ENCODE measurements around the gene EYS.

EYS gene

GRCh38 chr6:64807785-64808184, 899.2 kb downstream of the EYS start:
- DNase-seq, result no peak

- no peak for DNase-seq
Observed at GRCh38 chr6:64803470-64804166, 903.4 kb downstream of the EYS start.

GRCh38 chr6:64792534-64792933, 914.5 kb downstream of the EYS start:
- DNase-seq, result no peak

GRCh38 chr6:64789476-64789875, 917.5 kb downstream of the EYS start:
- DNase-seq, result no peak

- no peak for DNase-seq
Observed at GRCh38 chr6:64786736-64787135, 920.3 kb downstream of the EYS start.

GRCh38 chr6:64782877-64783276, 924.1 kb downstream of the EYS start:
- no peak for DNase-seq

- no peak for DNase-seq
Observed at GRCh38 chr6:64777941-64778785, 928.9 kb downstream of the EYS start.

GRCh38 chr6:64776359-64776758, 930.7 kb downstream of the EYS start:
- DNase-seq, result no peak

GRCh38 chr6:64774881-64775280, 932.1 kb downstream of the EYS start:
- DNase-seq, result no peak

GRCh38 chr6:64750910-64751309, 956.1 kb downstream of the EYS start:
- no peak for DNase-seq

GRCh38 chr6:64737418-64737817, 969.6 kb downstream of the EYS start:
- no peak for DNase-seq

- no peak for DNase-seq
Observed at GRCh38 chr6:64736421-64736950, 970.5 kb downstream of the EYS start.

- DNase-seq, result no peak
Observed at GRCh38 chr6:64733433-64733832, 973.6 kb downstream of the EYS start.

- DNase-seq, result no peak
Observed at GRCh38 chr6:64732888-64733287, 974.1 kb downstream of the EYS start.

- DNase-seq, result no peak
Observed at GRCh38 chr6:64729522-64729921, 977.5 kb downstream of the EYS start.

- no peak for DNase-seq
Observed at GRCh38 chr6:64727075-64727474, 980.0 kb downstream of the EYS start.

- DNase-seq, result no peak
Observed at GRCh38 chr6:64724091-64724490, 982.9 kb downstream of the EYS start.

- no peak for DNase-seq
Observed at GRCh38 chr6:64723327-64724058, 983.5 kb downstream of the EYS start.

- no peak for DNase-seq
Observed at GRCh38 chr6:64721865-64722264, 985.2 kb downstream of the EYS start.

- no peak for DNase-seq
Observed at GRCh38 chr6:64717281-64717680, 989.7 kb downstream of the EYS start.

GRCh38 chr6:64715624-64716023, 991.4 kb downstream of the EYS start:
- no peak for DNase-seq

- no peak for DNase-seq
Observed at GRCh38 chr6:64714073-64714472, 993.0 kb downstream of the EYS start.

GRCh38 chr6:64713175-64713574, 993.9 kb downstream of the EYS start:
- DNase-seq, result no peak

Data from CD4-positive, alpha-beta T cell treated with Interleukin-6 for 4 hours (primary cell).